Psoas muscle (tissue), 8 donors: ENCODE data around the gene SLC5A1. TPM values are rescaled to one million over a fixed set of nuclear protein-coding genes. Genes with fewer than 3 reads are reported as not detected.

Experiments used
- ATAC-seq, 4 donors: fragments of 200-7000 bp; cut with Tn5 transposase; one replicate each; pipeline ENCODE4 v1.9.1; 2020; ENCODE audit warnings: moderate library complexity in 3 of 4, mild to moderate bottlenecking in 2 of 4
- DNase-seq, 2 donors: peaks; one replicate each; pipeline ENCODE4 v3.0.0-alpha.2; 2020
- H3K27ac ChIP-seq: fragments of 200-600 bp; one replicate; pipeline ENCODE4 v1.8.0; 2022
- H3K27me3 ChIP-seq, 3 donors: fragments of 200-600 bp in 1 of 3; one replicate each; pipeline versions ENCODE4 v1.6.1 to v1.8.0; 2013 to 2022; ENCODE audit warnings: low read length in 2 of 3, mild to moderate bottlenecking in 2 of 3, moderate library complexity in 1 of 3; ENCODE audit not compliant: insufficient read depth in 3 of 3
- H3K36me3 ChIP-seq, 2 donors: fragments of 200-600 bp in 1 of 2; one replicate each; pipeline versions ENCODE4 v1.6.1 to v1.8.0; 2013 to 2022; ENCODE audit warnings: low read depth in 1 of 2, mild to moderate bottlenecking in 1 of 2, moderate library complexity in 1 of 2; ENCODE audit not compliant: insufficient read depth in 1 of 2
- H3K4me1 ChIP-seq: fragments of 200-600 bp; one replicate; pipeline ENCODE4 v1.8.0; 2022
- H3K4me3 ChIP-seq: fragments of 200-600 bp; one replicate; pipeline ENCODE4 v1.8.0; 2022; ENCODE audit warnings: mild to moderate bottlenecking
- H3K9me3 ChIP-seq: fragments of 200-600 bp; one replicate; pipeline ENCODE4 v1.8.0; 2022
- CTCF ChIP-seq: fragments of 200-600 bp; IDR thresholded peaks from one replicate; pipeline ENCODE4 v1.8.0; 2022; ENCODE audit warnings: antibody characterized with exemption
- WGBS, 3 donors: extraction: QIAGEN DNeasy Blood & Tissue Kit; methylation state at CpG; one replicate each; pipeline versions ENCODE4 v1.1.6 to v1.1.7; 2013; 5-methylcytosine and 5-hydroxymethylcytosine counted together
- intact Hi-C, 2 donors: fragments of 100-400 bp; cut with DNase I; formaldehyde crosslinking; loops; one replicate each; pipeline versions ENCODE4 v1.11.0 to v1.14.2; 2022
- polyA plus RNA-seq, 3 donors: library from polyadenylated mRNA; stranded (reverse); fragments of 200-250 nt; gene quantifications; one replicate each; pipeline ENCODE4 v1.2.3, GENCODE V29; 2013
- total RNA-seq, 4 donors: library from RNA; stranded (reverse); fragmentation: NEBNext Ultra II Directional in 2 of 4; extraction: Animal tissue kit (Norgen Biotek cat#: 25700) in 2 of 4; gene quantifications; one replicate each; pipeline versions ENCODE4 v1.2.1 to v1.2.4, GENCODE V29; 2021 to 2023
- donor health status: healthy with polysubstance abuse.
- donor health status: DM: no; HTN: no; CAD: no; lungs with moderate emphysema.
- donor health status: Bipolar disorder and iron deficiency.
- donor health status: healthy.
- donor health status: DM: yes; HTN: yes; CAD: no.
- donor health status: DM: no; HTN: no; CAD: no.
- donor health status: DM: no; HTN: no; CAD: no.
- donor health status: DM: yes; HTN: yes; CAD: no.

The SLC5A1 gene
- total and polyA plus RNA-seq, 7 donors, result 0.06 to 2.0 (median 0.26) TPM

DNA sequence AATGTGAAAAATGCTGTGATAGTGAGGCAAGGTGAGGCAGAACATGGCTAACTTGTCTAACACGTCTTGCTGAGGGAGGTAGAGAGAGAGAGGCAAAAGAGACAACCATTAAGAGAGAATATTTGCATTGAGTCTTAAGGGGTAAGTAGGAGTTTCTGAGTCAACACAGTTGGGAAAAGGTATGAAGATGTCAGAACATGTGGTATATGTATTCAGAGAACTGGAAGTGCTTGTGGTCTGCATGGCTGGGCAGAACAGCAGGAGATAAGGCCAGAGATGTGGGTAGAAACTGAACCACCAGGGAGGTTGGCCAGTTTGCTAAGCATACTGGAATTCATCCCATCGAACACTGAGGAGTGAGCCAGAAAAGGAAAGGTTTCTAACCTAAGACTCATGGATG, 25.0 kb upstream of the SLC5A1 start:
- ATAC-seq, result no peak
- intact Hi-C loops, result no loop called here
- Histone ChIP-seq H3K27ac (no peak overlapping the region), H3K27me3 (peaks cover 0 to 2% (median 0%) of the 10 kb centered on the region in 3 donors), H3K4me1 (no peaks in the 10 kb centered on the region), H3K9me3 (peaks cover 15% of the 10 kb centered on the region), H3K36me3 (no peaks in the 10 kb centered on the region), H3K4me3 (no peak overlapping the region)
- TF ChIP-seq CTCF, result no peak
- no peak for DNase-seq
- WGBS, 3 donors, result 46 to 51% (median 49%) methylated on average over 2 of the region's 2 CpGs

DNA sequence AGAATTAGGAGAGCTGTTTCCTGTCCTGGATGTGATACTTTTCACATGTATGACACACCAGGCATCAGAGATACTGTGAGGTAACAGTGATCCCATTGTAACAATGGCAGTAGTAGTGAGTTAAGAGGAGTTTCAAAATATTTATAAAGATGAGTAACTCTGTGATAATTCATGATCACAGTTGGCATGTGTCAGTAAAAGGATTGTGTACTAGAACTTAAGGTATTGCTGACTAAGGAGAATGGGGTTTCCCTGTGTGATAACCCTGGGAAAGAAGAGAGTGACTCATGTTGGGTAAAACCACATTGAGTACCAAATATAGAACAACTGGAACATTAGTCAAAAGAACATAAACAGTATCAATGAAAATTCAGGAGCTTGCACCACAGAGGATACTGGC, 22.9 kb upstream of the SLC5A1 start:
- DNase-seq (no peak), ATAC-seq (peak in 3 of 4 donors; percentile 61 to 77 (median 73))
- H3K36me3 ChIP-seq, result no peaks in the 10 kb centered on the region
- intact Hi-C loops, result no loop called here
- H3K9me3 ChIP-seq, result no peaks in the 10 kb centered on the region
- no peak overlapping the region for H3K27ac ChIP-seq
- H3K27me3 ChIP-seq, result no peaks in the 10 kb centered on the region
- no peak overlapping the region for H3K4me3 ChIP-seq
- no peak for TF ChIP-seq CTCF
- no peaks in the 10 kb centered on the region for H3K4me1 ChIP-seq

DNA sequence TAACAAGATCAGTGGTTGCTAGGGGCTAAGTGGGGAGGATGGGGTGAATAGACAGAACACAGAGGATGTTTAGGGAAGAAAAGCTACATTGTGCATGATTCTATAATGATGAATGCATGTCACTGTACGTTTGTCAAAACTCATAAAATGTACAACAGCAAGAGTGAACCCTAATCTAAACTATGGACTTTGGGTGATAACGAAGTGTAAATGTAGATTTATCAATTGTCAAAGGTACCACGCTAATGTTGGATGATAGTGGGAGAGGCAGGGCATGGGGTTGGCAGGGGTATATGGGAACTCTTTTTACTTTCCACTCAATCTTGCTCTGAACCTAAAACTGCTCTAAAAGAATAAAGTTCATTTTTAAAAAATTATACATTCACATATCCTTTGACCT, 21.3 kb upstream of the SLC5A1 start:
- DNase-seq (no peak), ATAC-seq (no peak)
- H3K9me3 ChIP-seq, result no peaks in the 10 kb centered on the region
- H3K4me1 ChIP-seq, result no peaks in the 10 kb centered on the region
- H3K36me3 ChIP-seq, result no peaks in the 10 kb centered on the region
- no peaks in the 10 kb centered on the region for H3K27me3 ChIP-seq
- H3K27ac ChIP-seq, result no peak overlapping the region
- WGBS, 3 donors, result 69 to 79% (median 78%) methylated on average over 3 of the region's 3 CpGs
- intact Hi-C loops, result no loop called here
- no peak overlapping the region for H3K4me3 ChIP-seq
- TF ChIP-seq CTCF, result no peak

DNA sequence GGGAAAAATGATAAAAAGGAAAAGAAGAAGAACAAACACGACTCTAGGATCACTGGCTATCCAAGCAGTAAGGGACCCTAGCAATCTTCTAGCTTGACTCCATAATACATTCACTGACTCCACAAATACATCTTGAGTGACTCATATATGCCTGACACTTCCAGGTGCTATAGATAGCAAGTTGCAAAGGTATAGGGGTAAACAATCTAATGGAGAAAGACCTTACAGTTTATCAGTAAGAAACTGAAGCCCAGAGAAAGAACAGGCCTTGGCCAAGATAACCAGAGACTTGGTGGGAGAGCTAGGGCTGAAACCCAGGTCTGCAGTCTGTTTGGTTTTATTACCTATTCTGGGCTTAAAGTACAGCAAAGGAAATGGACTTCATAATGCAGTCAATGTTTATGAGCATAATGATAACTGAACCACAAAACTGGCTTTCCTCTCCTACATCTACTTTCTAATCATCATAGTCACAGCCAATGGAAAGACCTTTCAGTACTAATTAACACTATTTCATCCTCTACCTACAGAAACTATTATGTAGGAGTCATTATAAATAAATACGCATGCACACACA, 19.7 kb upstream of the SLC5A1 start:
- Histone ChIP-seq H3K36me3 (no peaks in the 10 kb centered on the region), H3K9me3 (no peaks in the 10 kb centered on the region), H3K4me1 (no peaks in the 10 kb centered on the region), H3K27ac (no peak overlapping the region), H3K4me3 (no peak overlapping the region), H3K27me3 (no peaks in the 10 kb centered on the region)
- ATAC-seq (no peak), DNase-seq (no peak)
- intact Hi-C loops, result no loop called here
- no peak for TF ChIP-seq CTCF
- WGBS, 3 donors, result 92 to 96% (median 94%) methylated on average over 2 of the region's 2 CpGs

GRCh38 chr22:32024796-32025195, 18.3 kb upstream of the SLC5A1 start:
- intact Hi-C loops, result no loop called here
- H3K9me3 ChIP-seq, result no peaks in the 10 kb centered on the region
- H3K36me3 ChIP-seq, result no peaks in the 10 kb centered on the region
- TF ChIP-seq CTCF, result no peak
- no peak overlapping the region for H3K27ac ChIP-seq
- WGBS, 3 donors, result 84 to 90% (median 86%) methylated on average over 1 of the region's 1 CpG
- H3K4me3 ChIP-seq, result no peak overlapping the region
- ATAC-seq, result no peak
- no peaks in the 10 kb centered on the region for H3K4me1 ChIP-seq
- DNase-seq, result no peak
- H3K27me3 ChIP-seq, result no peaks in the 10 kb centered on the region
